Neutrophil (primary cell): Measurements from ENCODE around the gene UBE3C.

Source experiments
- H3K27ac ChIP-seq: fragments of 200-600 bp; sonication (generic); 2 replicates; pipeline ENCODE4 v1.5.1; 2016; ENCODE audit warnings: mild to moderate bottlenecking, moderate library complexity
- H3K27me3 ChIP-seq: fragments of 200-600 bp; sonication (generic); 2 replicates; pipeline ENCODE4 v1.6.0; 2016; ENCODE audit warnings: mild to moderate bottlenecking
- H3K36me3 ChIP-seq: fragments of 200-600 bp; sonication (generic); 2 replicates; pipeline ENCODE4 v1.5.1; 2017
- H3K4me1 ChIP-seq, 2 experiments: fragments of 200-600 bp in 1 of 2; sonication (generic) in 1 of 2; 1 replicate in 1 of 2; 2 replicates in 1 of 2; pipeline versions ENCODE4 v1.5.1 to v1.6.1; 2013 to 2016; ENCODE audit warnings: low read depth in 1 of 2, low read length in 1 of 2, mild to moderate bottlenecking in 1 of 2, moderate library complexity in 1 of 2; ENCODE audit not compliant: control insufficient read depth in 1 of 2, insufficient read depth in 1 of 2
- H3K4me3 ChIP-seq, 2 experiments: fragments of 200-600 bp in 1 of 2; sonication (generic) in 1 of 2; 1 replicate in 1 of 2; 2 replicates in 1 of 2; pipeline ENCODE4 v1.5.1; 2013 to 2016; ENCODE audit warnings: low read depth in 1 of 2, low read length in 1 of 2, mild to moderate bottlenecking in 1 of 2, moderate library complexity in 1 of 2
- H3K9me3 ChIP-seq: fragments of 200-600 bp; sonication (generic); 2 replicates; pipeline ENCODE4 v1.5.1; 2016
- CTCF ChIP-seq: fragments of 200-600 bp; sonication (generic); IDR thresholded peaks from 2 replicates; pipeline ENCODE4 v1.5.1; 2016; ENCODE audit warnings: antibody characterized with exemption

Gene UBE3C

GRCh38 chr7:157177983-157178381 lies 39.3 kb downstream of the UBE3C start:
- TF ChIP-seq CTCF, result no peak
- Histone ChIP-seq H3K27me3 (no peaks in the 10 kb centered on the region), H3K27ac (no peak overlapping the region), H3K4me3 (no peak overlapping the region), H3K4me1 (no peaks in the 10 kb centered on the region), H3K9me3 (no peaks in the 10 kb centered on the region), H3K36me3 (peaks cover 95% of the 10 kb centered on the region)

GRCh38 chr7:157183832-157184231 lies 45.1 kb downstream of the UBE3C start:
- no peaks in the 10 kb centered on the region for H3K4me1 ChIP-seq
- H3K4me3 ChIP-seq, result no peak overlapping the region
- H3K9me3 ChIP-seq, result no peaks in the 10 kb centered on the region
- no peaks in the 10 kb centered on the region for H3K27me3 ChIP-seq
- TF ChIP-seq CTCF, result no peak
- no peak overlapping the region for H3K27ac ChIP-seq
- peaks cover 99% of the 10 kb centered on the region for H3K36me3 ChIP-seq

DNA sequence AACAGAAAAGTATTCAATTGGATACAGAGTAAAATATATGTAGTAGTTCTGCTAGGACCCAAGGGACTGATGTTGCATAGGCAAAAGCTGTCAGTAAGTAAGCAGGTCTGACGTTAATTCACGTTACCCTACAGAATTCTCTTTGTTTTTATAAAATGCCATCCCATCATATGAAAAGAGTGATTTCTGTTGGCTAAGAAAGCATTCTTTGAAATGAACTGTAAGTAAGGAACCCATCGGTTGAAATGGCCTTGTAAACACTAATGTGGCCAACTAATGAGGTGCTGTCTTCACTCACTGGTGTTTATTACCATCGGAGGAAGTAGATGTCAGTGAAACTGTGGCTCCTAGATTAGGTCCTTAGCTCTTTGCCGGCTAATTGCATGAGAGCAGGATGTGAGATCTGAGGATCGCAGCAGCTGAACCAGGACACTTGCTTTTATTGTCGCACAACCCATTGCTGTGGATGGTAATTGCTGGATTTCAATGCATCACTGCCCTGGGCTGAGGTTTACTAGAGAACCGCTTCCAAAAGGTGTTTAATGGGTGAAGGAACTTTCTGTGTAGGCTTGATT lies 49.5 kb downstream of the UBE3C start:
- Histone ChIP-seq H3K4me3 (no peak overlapping the region), H3K9me3 (no peaks in the 10 kb centered on the region), H3K27ac (no peak overlapping the region), H3K36me3 (peaks cover 97% of the 10 kb centered on the region), H3K4me1 (no peaks in the 10 kb centered on the region), H3K27me3 (no peaks in the 10 kb centered on the region)
- no peak for TF ChIP-seq CTCF

- H3K27me3 ChIP-seq, result no peaks in the 10 kb centered on the region
- peaks cover 96% of the 10 kb centered on the region for H3K36me3 ChIP-seq
- H3K4me3 ChIP-seq, result no peak overlapping the region
- no peaks in the 10 kb centered on the region for H3K9me3 ChIP-seq
- H3K27ac ChIP-seq, result no peak overlapping the region
- no peak for TF ChIP-seq CTCF
- H3K4me1 ChIP-seq, result no peaks in the 10 kb centered on the region
Measured at GRCh38 chr7:157189405-157189804, 50.7 kb downstream of the UBE3C start.

DNA sequence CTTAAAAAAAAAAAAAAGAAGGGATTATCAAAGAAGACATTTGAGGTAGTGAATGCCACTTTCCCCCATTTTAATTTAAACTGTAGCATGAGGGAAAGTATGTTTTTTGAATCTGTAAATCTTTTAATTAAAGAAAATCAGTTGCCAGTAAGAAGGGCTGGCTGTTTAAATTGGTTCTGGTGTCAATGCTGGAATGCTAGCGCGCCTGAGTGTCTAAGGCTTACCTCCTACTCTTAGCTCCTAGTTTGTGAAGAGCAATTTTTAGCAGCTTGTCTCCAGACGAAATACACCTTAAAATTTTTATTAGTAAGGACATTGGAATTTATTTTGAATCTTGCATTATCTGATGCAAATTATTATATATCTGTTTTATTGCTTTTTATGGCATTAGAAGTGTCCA lies 54.1 kb downstream of the UBE3C start:
- TF ChIP-seq CTCF, result no peak
- H3K27me3 ChIP-seq, result no peaks in the 10 kb centered on the region

GRCh38 chr7:157193274-157193673 lies 54.5 kb downstream of the UBE3C start:
- no peak for TF ChIP-seq CTCF
- no peaks in the 10 kb centered on the region for H3K27me3 ChIP-seq
- no peak overlapping the region for H3K27ac ChIP-seq
- no peaks in the 10 kb centered on the region for H3K9me3 ChIP-seq
- no peak overlapping the region for H3K4me3 ChIP-seq
- no peaks in the 10 kb centered on the region for H3K4me1 ChIP-seq
- peaks cover 90% of the 10 kb centered on the region for H3K36me3 ChIP-seq

More for the DNA sequence above, 54.1 kb downstream of the UBE3C start:
- H3K4me3 ChIP-seq, result no peak overlapping the region
- H3K9me3 ChIP-seq, result no peaks in the 10 kb centered on the region
- H3K36me3 ChIP-seq, result peaks cover 90% of the 10 kb centered on the region
- H3K27ac ChIP-seq, result no peak overlapping the region
- H3K4me1 ChIP-seq, result no peaks in the 10 kb centered on the region
